Sigmoid colon (tissue), 7 donors: ENCODE data around the gene POPDC2. TPM values are rescaled to one million over a fixed set of nuclear protein-coding genes. Genes with fewer than 3 reads are reported as not detected.

ENCODE experiments used
- DNase-seq: peaks from one replicate; pipeline ENCODE4 v3.0.0-alpha.2; 2019
- H3K27ac ChIP-seq, 4 donors: fragments of 200-600 bp; sonication (generic); one replicate each; pipeline ENCODE4 v1.5.1; 2016 to 2019; ENCODE audit warnings: mild to moderate bottlenecking in 1 of 4
- H3K27me3 ChIP-seq, 3 donors: fragments of 200-600 bp; sonication (generic); one replicate each; pipeline ENCODE4 v1.5.1; 2019; ENCODE audit warnings: mild to moderate bottlenecking in 1 of 3
- H3K36me3 ChIP-seq, 4 donors: fragments of 200-600 bp; sonication (generic); one replicate each; pipeline ENCODE4 v1.5.1; 2016 to 2019
- H3K4me1 ChIP-seq, 4 donors: fragments of 200-600 bp; sonication (generic); one replicate each; pipeline ENCODE4 v1.5.1; 2017 to 2019
- H3K4me3 ChIP-seq, 4 donors: fragments of 200-600 bp; sonication (generic); one replicate each; pipeline ENCODE4 v1.5.1; 2017 to 2019; ENCODE audit warnings: mild to moderate bottlenecking in 2 of 4, moderate library complexity in 1 of 4
- H3K9me3 ChIP-seq, 4 donors: fragments of 200-600 bp in 3 of 4; sonication (generic) in 3 of 4; one replicate each; pipeline versions ENCODE4 v1.5.1 to v1.6.1; 2013 to 2019
- EP300 ChIP-seq, 4 donors: sonication (generic); formaldehyde crosslinking; IDR thresholded peaks; one replicate each; pipeline ENCODE4 v1.6.1; 2017; ENCODE audit warnings: antibody characterized with exemption in 4 of 4
- POLR2A ChIP-seq, 2 donors: fragments of 450-650 bp; IDR thresholded peaks; one replicate each; pipeline ENCODE4 v1.6.1; 2016; ENCODE audit warnings: antibody characterized with exemption in 2 of 2, mild to moderate bottlenecking in 2 of 2, moderate library complexity in 2 of 2
- POLR2AphosphoS5 ChIP-seq, 4 donors: sonication (generic); formaldehyde crosslinking; IDR thresholded peaks; one replicate each; pipeline ENCODE4 v1.6.1; 2017; ENCODE audit warnings: antibody characterized with exemption in 4 of 4
- WGBS, 2 donors: extraction: QIAGEN DNeasy Blood & Tissue Kit; methylation state at CpG; one replicate each; pipeline ENCODE4 v1.1.7; 2013; 5-methylcytosine and 5-hydroxymethylcytosine counted together
- intact Hi-C: fragments of 100-400 bp; cut with DNase I; formaldehyde crosslinking; loops from one replicate; pipeline ENCODE4 v1.15.1; 2023
- polyA plus RNA-seq, 3 donors: library from polyadenylated mRNA; stranded (reverse); fragments of 200-250 nt; gene quantifications; one replicate each; pipeline ENCODE4 v1.2.3, GENCODE V29; 2013
- total RNA-seq, 4 donors: library from RNA; depleted of rRNA; stranded (reverse); fragments of >200 nt; gene quantifications; one replicate each; pipeline ENCODE4 v1.1.0, GENCODE V29; 2016
- TF ChIP-seq, protein P1 (sequence below), 4 experiments: fragments of 450-650 bp in 3 of 4; fragments of 200-600 bp in 1 of 4; IDR thresholded peaks; one replicate each; pipeline ENCODE4 v1.5.1; 2016 to 2019; ENCODE audit warnings: antibody characterized with exemption in 4 of 4, mild to moderate bottlenecking in 3 of 4, moderate library complexity in 2 of 4
- donor health status: healthy with polysubstance abuse.
- donor health status: Bipolar disorder and iron deficiency.
- donor health status: healthy.

POPDC2 gene
- total and polyA plus RNA-seq, 7 donors = 1.2 to 203 (median 86.6) TPM

DNA sequence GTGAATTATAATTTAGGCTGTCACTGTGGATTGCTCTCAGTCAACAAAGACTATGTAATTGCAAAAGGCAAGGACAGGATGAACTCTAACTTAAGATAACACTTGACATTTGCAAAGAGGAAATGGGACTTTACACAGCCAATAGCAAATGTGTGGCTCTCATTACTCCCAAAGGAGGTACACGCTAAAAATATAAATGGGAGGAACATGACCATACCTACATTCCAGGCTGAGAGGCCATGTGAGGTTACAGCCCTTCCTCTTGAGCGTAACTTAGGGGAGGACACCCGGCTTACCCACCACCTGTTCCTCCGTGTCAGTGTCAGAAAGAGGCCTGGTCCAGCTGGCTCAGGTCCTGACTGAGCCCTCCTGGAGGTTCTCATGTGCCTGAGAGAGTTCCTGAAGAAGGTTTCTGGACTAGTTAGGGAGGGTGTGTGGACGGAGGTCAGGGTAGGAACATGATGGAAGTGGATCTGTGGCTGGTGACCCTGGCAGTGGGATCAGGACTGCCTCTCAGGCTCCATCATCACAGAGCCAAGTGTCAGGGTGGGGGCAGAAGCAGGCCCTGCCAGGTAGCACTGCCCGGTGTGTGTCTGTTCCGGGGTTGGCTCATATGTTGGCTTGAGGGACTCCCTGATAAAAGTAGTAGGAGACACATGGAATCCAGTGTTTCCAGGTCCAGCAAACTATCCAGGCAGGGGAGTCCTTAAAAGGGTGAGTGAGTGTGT is 7.9 kb downstream of the POPDC2 start:
- H3K36me3 ChIP-seq = peaks cover 4 to 57% (median 8%) of the 10 kb centered on the region in 4 donors
- WGBS, 2 donors = 91 to 92% methylated on average over 7 of the region's 7 CpGs
- H3K27ac ChIP-seq = peak overlapping the region; percentile 24 to 59 (median 45)
- H3K4me1 ChIP-seq = peaks cover 0 to 96% (median 70%) of the 10 kb centered on the region in 4 donors
- H3K27me3 ChIP-seq = no peaks in the 10 kb centered on the region
- intact Hi-C loops = no loop called here
- H3K9me3 ChIP-seq = no peaks in the 10 kb centered on the region
- DNase-seq = no peak
- TF ChIP-seq POLR2AphosphoS5 (IDR thresholded peaks at IDR 0.05) (peak in 2 of 4 donors; percentile 16 to 44), POLR2A (IDR thresholded peaks at IDR 0.05) (no peak)
- no peak overlapping the region for H3K4me3 ChIP-seq

DNA sequence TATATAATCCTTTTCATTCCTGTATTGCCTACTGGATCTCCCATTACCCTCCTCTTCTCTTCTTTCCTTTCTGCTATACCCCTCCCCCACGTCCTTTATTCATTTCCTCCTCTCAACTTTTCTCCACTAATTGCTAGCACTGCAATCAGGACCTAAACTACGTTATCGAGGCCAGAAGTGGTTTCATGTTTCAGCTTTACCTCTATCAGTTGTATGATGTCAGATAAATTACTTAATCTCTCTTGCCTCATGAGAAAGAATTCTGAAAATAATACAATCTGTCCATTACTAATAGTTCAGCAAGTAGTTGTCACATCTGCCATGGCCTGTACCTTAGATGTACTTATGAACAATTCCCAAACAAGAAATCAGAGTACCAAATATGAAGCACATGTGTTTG is 10.6 kb downstream of the POPDC2 start:
- Histone ChIP-seq H3K9me3 (no peaks in the 10 kb centered on the region), H3K4me3 (no peak overlapping the region), H3K27me3 (no peaks in the 10 kb centered on the region), H3K4me1 (peaks cover 0 to 79% (median 62%) of the 10 kb centered on the region in 4 donors), H3K36me3 (peaks cover 9 to 73% (median 14%) of the 10 kb centered on the region in 4 donors), H3K27ac (peak overlapping the region in 3 of 4 donors; percentile 38 to 78 (median 59))
- 68 to 78% methylated on average over 3 of the region's 3 CpGs for WGBS, 2 donors
- intact Hi-C loops = no loop called here
- DNase-seq = no peak
- TF ChIP-seq POLR2A (IDR thresholded peaks at IDR 0.05) (no peak), EP300 (IDR thresholded peaks at IDR 0.05) (no peak), POLR2AphosphoS5 (IDR thresholded peaks at IDR 0.05) (no peak)
- TF ChIP-seq, protein P1, sequence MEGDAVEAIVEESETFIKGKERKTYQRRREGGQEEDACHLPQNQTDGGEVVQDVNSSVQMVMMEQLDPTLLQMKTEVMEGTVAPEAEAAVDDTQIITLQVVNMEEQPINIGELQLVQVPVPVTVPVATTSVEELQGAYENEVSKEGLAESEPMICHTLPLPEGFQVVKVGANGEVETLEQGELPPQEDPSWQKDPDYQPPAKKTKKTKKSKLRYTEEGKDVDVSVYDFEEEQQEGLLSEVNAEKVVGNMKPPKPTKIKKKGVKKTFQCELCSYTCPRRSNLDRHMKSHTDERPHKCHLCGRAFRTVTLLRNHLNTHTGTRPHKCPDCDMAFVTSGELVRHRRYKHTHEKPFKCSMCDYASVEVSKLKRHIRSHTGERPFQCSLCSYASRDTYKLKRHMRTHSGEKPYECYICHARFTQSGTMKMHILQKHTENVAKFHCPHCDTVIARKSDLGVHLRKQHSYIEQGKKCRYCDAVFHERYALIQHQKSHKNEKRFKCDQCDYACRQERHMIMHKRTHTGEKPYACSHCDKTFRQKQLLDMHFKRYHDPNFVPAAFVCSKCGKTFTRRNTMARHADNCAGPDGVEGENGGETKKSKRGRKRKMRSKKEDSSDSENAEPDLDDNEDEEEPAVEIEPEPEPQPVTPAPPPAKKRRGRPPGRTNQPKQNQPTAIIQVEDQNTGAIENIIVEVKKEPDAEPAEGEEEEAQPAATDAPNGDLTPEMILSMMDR (IDR thresholded peaks at IDR 0.05) = no peak

DNA sequence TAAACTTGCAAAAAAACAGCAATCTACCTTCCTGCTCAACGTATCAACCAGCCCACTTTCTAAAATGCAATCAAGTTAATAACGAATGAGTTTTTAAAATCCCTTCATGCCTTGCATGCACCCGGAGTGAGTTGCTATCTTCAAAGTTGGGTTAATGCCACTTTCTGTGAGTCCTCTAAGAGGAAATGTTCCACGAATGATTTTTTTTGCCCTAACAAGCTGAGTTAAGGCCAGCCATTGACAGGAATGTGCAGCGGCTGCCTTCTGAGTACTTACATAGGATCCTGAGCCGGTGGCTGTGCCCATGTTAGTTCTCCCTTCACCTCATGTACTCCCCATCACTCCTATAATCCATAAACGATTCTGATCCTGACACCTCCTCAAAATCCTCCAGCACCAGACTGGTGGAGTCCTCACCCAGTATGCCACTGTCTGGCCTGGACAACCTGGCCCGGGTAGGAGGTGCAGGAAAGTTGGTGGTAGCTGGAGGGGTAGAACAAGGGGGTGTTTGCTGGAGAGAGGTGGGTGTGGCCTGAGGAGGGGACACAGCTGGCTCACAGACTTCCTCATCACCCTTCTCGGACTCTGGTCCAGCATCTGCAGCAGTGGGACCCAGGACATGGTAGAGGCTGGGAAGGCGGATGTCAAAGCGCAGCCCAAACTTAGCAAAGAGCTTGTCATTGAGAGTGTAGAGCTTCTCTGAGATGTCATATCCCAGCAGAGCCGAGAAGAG is 12.4 kb downstream of the POPDC2 start:
- WGBS, 2 donors = 82 to 86% methylated on average over 12 of the region's 12 CpGs
- Histone ChIP-seq H3K27ac (peak overlapping the region; percentile 48 to 78 (median 62)), H3K27me3 (no peaks in the 10 kb centered on the region), H3K4me3 (peak overlapping the region in 1 of 4 donors; percentile 18), H3K36me3 (peaks cover 9 to 78% (median 12%) of the 10 kb centered on the region in 4 donors), H3K4me1 (peaks cover 0 to 80% (median 62%) of the 10 kb centered on the region in 4 donors), H3K9me3 (no peaks in the 10 kb centered on the region)
- DNase-seq = no peak
- TF ChIP-seq, protein P1 (IDR thresholded peaks at IDR 0.05) = no peak
- TF ChIP-seq POLR2A (IDR thresholded peaks at IDR 0.05) (no peak), POLR2AphosphoS5 (IDR thresholded peaks at IDR 0.05) (peak in 1 of 4 donors; percentile 27)
- intact Hi-C loops = no loop called here

DNA sequence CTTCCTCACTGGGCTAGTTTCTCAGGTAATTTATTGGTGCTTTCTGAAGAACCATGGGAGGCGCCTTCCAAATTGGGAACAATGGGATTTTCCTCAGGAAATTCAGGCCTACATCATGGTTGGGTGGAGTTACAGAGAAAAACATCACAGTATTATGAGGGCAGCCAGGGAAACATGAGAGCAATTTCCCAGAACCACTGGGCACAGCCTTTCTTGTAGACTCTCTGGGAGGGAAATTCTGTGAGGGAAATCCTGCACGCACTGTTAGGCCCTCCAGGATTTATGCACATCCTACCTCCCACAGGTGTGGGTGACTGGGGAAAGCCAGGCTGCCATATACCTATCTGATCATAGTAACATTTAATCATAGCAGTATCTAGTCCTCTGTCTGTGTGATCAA is 13.2 kb downstream of the POPDC2 start:
- Histone ChIP-seq H3K4me3 (no peak overlapping the region), H3K27me3 (no peaks in the 10 kb centered on the region), H3K36me3 (peaks cover 9 to 80% (median 16%) of the 10 kb centered on the region in 4 donors), H3K27ac (peak overlapping the region; percentile 48 to 78 (median 62)), H3K4me1 (peaks cover 0 to 78% (median 58%) of the 10 kb centered on the region in 4 donors), H3K9me3 (no peaks in the 10 kb centered on the region)
- intact Hi-C loops = no loop called here
- peak in 1 of 4 donors; percentile 47 for TF ChIP-seq POLR2AphosphoS5 (IDR thresholded peaks at IDR 0.05)
- no peak for TF ChIP-seq POLR2A (IDR thresholded peaks at IDR 0.05)
- peak in 1 of 4 donors; percentile 20 for TF ChIP-seq EP300 (IDR thresholded peaks at IDR 0.05)
- TF ChIP-seq, protein P1 (IDR thresholded peaks at IDR 0.05) = no peak
- no peak for DNase-seq
- WGBS, 2 donors = 91 to 96% methylated on average over 2 of the region's 2 CpGs

DNA sequence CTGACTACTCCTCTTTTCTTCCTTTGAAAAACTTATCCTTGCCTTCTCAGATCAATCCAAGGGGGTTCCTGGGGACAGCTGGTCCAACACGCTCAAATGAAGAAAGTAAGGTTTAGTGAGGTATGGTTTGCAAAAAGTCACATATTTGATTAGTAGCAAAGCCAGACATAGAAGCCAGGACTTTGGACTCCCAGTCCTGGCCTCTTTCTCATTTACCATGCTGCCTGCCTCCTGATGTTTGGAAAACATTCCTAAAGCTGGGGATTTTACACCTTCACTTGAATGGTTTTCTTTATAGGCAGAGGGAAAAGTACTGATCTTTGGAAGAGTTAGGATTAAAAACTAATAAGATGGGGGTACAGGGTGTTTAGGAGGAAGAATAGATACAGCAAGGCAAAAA is 14.6 kb downstream of the POPDC2 start:
- H3K4me3 ChIP-seq = no peak overlapping the region
- peaks cover 0 to 65% (median 50%) of the 10 kb centered on the region in 4 donors for H3K4me1 ChIP-seq
- peaks cover 9 to 83% (median 22%) of the 10 kb centered on the region in 4 donors for H3K36me3 ChIP-seq
- 78 to 87% methylated on average over 1 of the region's 1 CpG for WGBS, 2 donors
- intact Hi-C loops = no loop called here
- H3K27ac ChIP-seq = peak overlapping the region in 2 of 4 donors; percentile 59 to 65
- no peaks in the 10 kb centered on the region for H3K27me3 ChIP-seq
- H3K9me3 ChIP-seq = no peaks in the 10 kb centered on the region
- DNase-seq = no peak
- no peak for TF ChIP-seq POLR2AphosphoS5 (IDR thresholded peaks at IDR 0.05)
- TF ChIP-seq EP300 (IDR thresholded peaks at IDR 0.05) = no peak
- TF ChIP-seq, protein P1 (IDR thresholded peaks at IDR 0.05) = no peak
- TF ChIP-seq POLR2A (IDR thresholded peaks at IDR 0.05) = no peak
